Panc1 (cell line): ENCODE results near the gene SLC11A2. TPM values are rescaled to one million over a fixed set of nuclear protein-coding genes. Genes with fewer than 3 reads are reported as not detected.

Source experiments
- ATAC-seq: fragments of 200-7000 bp; cut with Tn5 transposase; 2 replicates; pipeline ENCODE4 v1.9.1; 2020; ENCODE audit warnings: mild to moderate bottlenecking, moderate library complexity
- BruUV-seq: library from RNA; stranded (reverse); fragments of 400-500 nt; replicated peaks from 2 replicates; lab custom pipeline; 2021; lab: Mats Ljungman, UMichigan
- CTCF ChIA-PET: fragments of 300-600 bp; sonication (Branson Sonifier 250); formaldehyde crosslinking; loops from one replicate; lab custom pipeline; 2022; ENCODE audit warnings: antibody characterized with exemption; lab: Charles Lee
- POLR2A ChIA-PET: fragments of 300-600 bp; sonication (Branson Sonifier 250); formaldehyde crosslinking; loops from one replicate; lab custom pipeline; 2022; ENCODE audit warnings: antibody characterized with exemption; lab: Charles Lee
- DNase-seq: peaks from one replicate; pipeline ENCODE4 v3.0.0-alpha.2; 2010; ENCODE audit warnings: low read depth, low spot score
- H3K27ac ChIP-seq: 2 replicates; pipeline ENCODE4 v1.5.1; 2011; ENCODE audit warnings: mild to moderate bottlenecking, low read length, inconsistent platforms
- H3K27me3 ChIP-seq: fragments of 200-500 bp; sonication (Bioruptor generic); 2 replicates; pipeline ENCODE4 v1.6.0; 2014; ENCODE audit warnings: low read length, inconsistent platforms; ENCODE audit not compliant: control insufficient read depth, insufficient read depth
- H3K36me3 ChIP-seq: fragments of 200-500 bp; sonication (Bioruptor generic); 2 replicates; pipeline ENCODE4 v1.5.1; 2014; ENCODE audit warnings: inconsistent platforms, mild to moderate bottlenecking, low read length, moderate library complexity; ENCODE audit not compliant: control insufficient read depth, insufficient read depth
- H3K4me1 ChIP-seq: 2 replicates; pipeline ENCODE4 v1.5.1; 2011; ENCODE audit warnings: inconsistent platforms, mild to moderate bottlenecking, low read length, moderate library complexity; ENCODE audit not compliant: control insufficient read depth, insufficient read depth
- H3K4me3 ChIP-seq, 2 experiments: 2 replicates each; pipeline ENCODE4 v1.5.1; 2011 to 2012; ENCODE audit warnings: low read depth in 2 of 2, low read length in 2 of 2, mild to moderate bottlenecking in 2 of 2, inconsistent platforms in 1 of 2, moderate library complexity in 1 of 2
- H3K9me3 ChIP-seq: fragments of 200-500 bp; sonication (Bioruptor generic); 2 replicates; pipeline ENCODE4 v1.5.1; 2014; ENCODE audit warnings: low read depth, mild to moderate bottlenecking, inconsistent platforms, low read length, moderate library complexity; ENCODE audit not compliant: control insufficient read depth, insufficient read depth
- CTCF ChIP-seq: fragments of 450-650 bp; IDR thresholded peaks from 2 replicates; pipeline ENCODE4 v1.5.1; 2017; ENCODE audit warnings: mild to moderate bottlenecking
- POLR2AphosphoS5 ChIP-seq: IDR thresholded peaks from 2 replicates; pipeline ENCODE4 v1.6.1; 2012; ENCODE audit warnings: mild to moderate bottlenecking, low read depth, low read length, moderate library complexity
- SIN3A ChIP-seq: IDR thresholded peaks from 2 replicates; pipeline ENCODE4 v1.6.1; 2012; ENCODE audit warnings: low read depth, mild to moderate bottlenecking, low read length, moderate library complexity, borderline replicate concordance; ENCODE audit not compliant: insufficient read depth
- TCF7L2 ChIP-seq: IDR thresholded peaks from 2 replicates; pipeline ENCODE4 v1.6.1; 2011; ENCODE audit warnings: mild to moderate bottlenecking, low read depth, low read length, inconsistent platforms
- in situ Hi-C: cut with HindIII; loops from 2 replicates; pipeline ENCODE4 v1.10.0; 2016; ENCODE audit warnings: low sequenced_read_pairs, low pct_unique_long_range_greater_than_20kb
- intact Hi-C: fragments of 100-400 bp; cut with micrococcal nuclease; formaldehyde crosslinking; loops from one replicate; pipeline ENCODE4 v1.10.0; 2022; ENCODE audit not compliant: unreplicated experiment
- total RNA-seq: library from RNA; stranded (reverse); gene quantifications from one replicate; pipeline ENCODE4 v1.2.1, GENCODE V29; 2021; ENCODE audit not compliant: unreplicated experiment
- TF ChIP-seq, protein P1 (sequence below), 2 experiments: IDR thresholded peaks; 2 replicates each; pipeline ENCODE4 v1.6.1; 2011 to 2012; ENCODE audit warnings: low read depth in 2 of 2, control low read depth in 1 of 2, low read length in 1 of 2, mild to moderate bottlenecking in 1 of 2, moderate library complexity in 1 of 2; ENCODE audit not compliant: insufficient read depth in 1 of 2

Gene SLC11A2
- total RNA-seq, 1 experiment from 2014 or later = 59.9 TPM

GRCh38 chr12:51008329-51009055 lies 17.7 kb downstream of the SLC11A2 start:
- Histone ChIP-seq H3K36me3 (peaks cover 4% of the 10 kb centered on the region; the same call in 1 of the 2 replicates), H3K4me3 (no peak overlapping the region), H3K9me3 (no peaks in the 10 kb centered on the region), H3K27me3 (no peaks in the 10 kb centered on the region), H3K4me1 (no peaks in the 10 kb centered on the region; the same call in 1 of the 2 replicates), H3K27ac (no peak overlapping the region)
- intact Hi-C loops (no loop called here), in situ Hi-C loops (no loop called here)
- ATAC-seq (no peak), DNase-seq (no peak)
- ChIA-PET CTCF (interaction anchor here (0.7 kb wide), 1 partner anchor 28 kb away, joined by 5 read pairs; no protein-coding TSS in a partner anchor), POLR2A (no interaction called here)
- no peak for TF ChIP-seq POLR2AphosphoS5
- no peak for TF ChIP-seq CTCF
- no peak for TF ChIP-seq TCF7L2
- TF ChIP-seq, protein P1, sequence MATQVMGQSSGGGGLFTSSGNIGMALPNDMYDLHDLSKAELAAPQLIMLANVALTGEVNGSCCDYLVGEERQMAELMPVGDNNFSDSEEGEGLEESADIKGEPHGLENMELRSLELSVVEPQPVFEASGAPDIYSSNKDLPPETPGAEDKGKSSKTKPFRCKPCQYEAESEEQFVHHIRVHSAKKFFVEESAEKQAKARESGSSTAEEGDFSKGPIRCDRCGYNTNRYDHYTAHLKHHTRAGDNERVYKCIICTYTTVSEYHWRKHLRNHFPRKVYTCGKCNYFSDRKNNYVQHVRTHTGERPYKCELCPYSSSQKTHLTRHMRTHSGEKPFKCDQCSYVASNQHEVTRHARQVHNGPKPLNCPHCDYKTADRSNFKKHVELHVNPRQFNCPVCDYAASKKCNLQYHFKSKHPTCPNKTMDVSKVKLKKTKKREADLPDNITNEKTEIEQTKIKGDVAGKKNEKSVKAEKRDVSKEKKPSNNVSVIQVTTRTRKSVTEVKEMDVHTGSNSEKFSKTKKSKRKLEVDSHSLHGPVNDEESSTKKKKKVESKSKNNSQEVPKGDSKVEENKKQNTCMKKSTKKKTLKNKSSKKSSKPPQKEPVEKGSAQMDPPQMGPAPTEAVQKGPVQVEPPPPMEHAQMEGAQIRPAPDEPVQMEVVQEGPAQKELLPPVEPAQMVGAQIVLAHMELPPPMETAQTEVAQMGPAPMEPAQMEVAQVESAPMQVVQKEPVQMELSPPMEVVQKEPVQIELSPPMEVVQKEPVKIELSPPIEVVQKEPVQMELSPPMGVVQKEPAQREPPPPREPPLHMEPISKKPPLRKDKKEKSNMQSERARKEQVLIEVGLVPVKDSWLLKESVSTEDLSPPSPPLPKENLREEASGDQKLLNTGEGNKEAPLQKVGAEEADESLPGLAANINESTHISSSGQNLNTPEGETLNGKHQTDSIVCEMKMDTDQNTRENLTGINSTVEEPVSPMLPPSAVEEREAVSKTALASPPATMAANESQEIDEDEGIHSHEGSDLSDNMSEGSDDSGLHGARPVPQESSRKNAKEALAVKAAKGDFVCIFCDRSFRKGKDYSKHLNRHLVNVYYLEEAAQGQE (IDR thresholded peaks at IDR 0.05; ENCODE audit: insufficient read depth in 1 of 2, low read depth in 2 of 2, low read length in 1 of 2) = no peak
- no peak for TF ChIP-seq SIN3A
- no TSS peak for BruUV-seq

GRCh38 chr12:51005671-51006070 lies 20.5 kb downstream of the SLC11A2 start:
- H3K36me3 ChIP-seq = peaks cover 4% of the 10 kb centered on the region; the same call in 1 of the 2 replicates
- TF ChIP-seq POLR2AphosphoS5 (no peak), CTCF (no peak), TCF7L2 (no peak), SIN3A (no peak)
- TF ChIP-seq, protein P1 (IDR thresholded peaks at IDR 0.05; ENCODE audit: insufficient read depth in 1 of 2, low read depth in 2 of 2, low read length in 1 of 2) = no peak
- no peaks in the 10 kb centered on the region for H3K27me3 ChIP-seq
- H3K4me3 ChIP-seq = no peak overlapping the region
- no peaks in the 10 kb centered on the region; the same call in 1 of the 2 replicates for H3K4me1 ChIP-seq
- in situ Hi-C loops = no loop called here
- H3K27ac ChIP-seq = no peak overlapping the region
- ATAC-seq (no peak), DNase-seq (no peak)
- no TSS peak for BruUV-seq
- ChIA-PET POLR2A (no interaction called here), CTCF (no interaction called here)
- no peaks in the 10 kb centered on the region for H3K9me3 ChIP-seq
- intact Hi-C loops = no loop called here
